SJCRH30 (cell line): ENCODE measurements around the gene ADM. TPM values are rescaled to one million over a fixed set of nuclear protein-coding genes. Genes with fewer than 3 reads are reported as not detected.
A peak's percentile ranks its signal among the peaks of the same experiment; 100 is the strongest.

ENCODE experiments used
- DNase-seq, 2 experiments: peaks; one replicate each; pipeline ENCODE4 v3.0.0-alpha.2; 2015 to 2020
- H3K27ac ChIP-seq: fragments of 250-450 bp; sonication (Bioruptor Pico); 2 replicates; pipeline ENCODE4 v1.5.1; 2020; ENCODE audit warnings: mild to moderate bottlenecking, moderate library complexity
- H3K27me3 ChIP-seq: fragments of 250-450 bp; sonication (Bioruptor Pico); 2 replicates; pipeline ENCODE4 v1.5.1; 2020; ENCODE audit warnings: mild to moderate bottlenecking, moderate library complexity
- H3K36me3 ChIP-seq: fragments of 250-450 bp; sonication (Bioruptor Pico); 2 replicates; pipeline ENCODE4 v1.5.1; 2020; ENCODE audit warnings: mild to moderate bottlenecking, moderate library complexity
- H3K4me1 ChIP-seq: fragments of 250-450 bp; sonication (Bioruptor Pico); 2 replicates; pipeline ENCODE4 v1.5.1; 2020; ENCODE audit warnings: mild to moderate bottlenecking, moderate library complexity
- H3K4me3 ChIP-seq: fragments of 250-450 bp; sonication (Bioruptor Pico); 2 replicates; pipeline ENCODE4 v1.5.1; 2020; ENCODE audit warnings: mild to moderate bottlenecking, moderate library complexity
- H3K9me3 ChIP-seq: fragments of 250-450 bp; sonication (Bioruptor Pico); replicated peaks from 2 replicates; pipeline ENCODE4 v1.5.1; 2020; ENCODE audit warnings: mild to moderate bottlenecking, moderate library complexity
- total RNA-seq: library from RNA; depleted of rRNA; stranded (reverse); fragments of >200 nt; shearing (Covaris generic); gene quantifications from 2 replicates; pipeline ENCODE4 v1.2.3, GENCODE V29; 2014; rRNA removed

The ADM gene
- total RNA-seq, 1 experiment from 2014 or later: 2.3 TPM

DNA sequence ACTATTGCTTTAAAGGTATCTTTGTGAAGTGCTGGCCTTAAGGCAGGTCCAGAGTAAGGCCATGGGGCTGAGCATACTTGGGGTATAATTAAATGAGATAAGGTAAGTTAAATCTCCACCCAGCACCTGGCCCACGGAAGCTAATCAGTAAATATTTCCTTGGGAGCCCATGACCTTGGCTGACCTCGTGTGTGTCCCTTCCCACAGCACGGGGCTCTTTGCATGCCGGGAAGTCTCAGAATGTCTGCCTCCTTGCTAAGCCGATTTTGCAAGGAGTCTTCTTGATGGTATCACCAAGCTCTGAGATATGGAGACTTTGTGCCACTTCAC is 46.5 kb downstream of the ADM start:
- no peaks in the 10 kb centered on the region for H3K36me3 ChIP-seq
- no peak for DNase-seq
- peak overlapping the region; percentile 67 for H3K27ac ChIP-seq
- H3K4me1 ChIP-seq: peaks cover 32% of the 10 kb centered on the region
- no peaks in the 10 kb centered on the region for H3K27me3 ChIP-seq
- H3K4me3 ChIP-seq: peak overlapping the region; percentile 31
- peaks cover 4% of the 10 kb centered on the region; the same call in 1 of the 2 replicates for H3K9me3 ChIP-seq

DNA sequence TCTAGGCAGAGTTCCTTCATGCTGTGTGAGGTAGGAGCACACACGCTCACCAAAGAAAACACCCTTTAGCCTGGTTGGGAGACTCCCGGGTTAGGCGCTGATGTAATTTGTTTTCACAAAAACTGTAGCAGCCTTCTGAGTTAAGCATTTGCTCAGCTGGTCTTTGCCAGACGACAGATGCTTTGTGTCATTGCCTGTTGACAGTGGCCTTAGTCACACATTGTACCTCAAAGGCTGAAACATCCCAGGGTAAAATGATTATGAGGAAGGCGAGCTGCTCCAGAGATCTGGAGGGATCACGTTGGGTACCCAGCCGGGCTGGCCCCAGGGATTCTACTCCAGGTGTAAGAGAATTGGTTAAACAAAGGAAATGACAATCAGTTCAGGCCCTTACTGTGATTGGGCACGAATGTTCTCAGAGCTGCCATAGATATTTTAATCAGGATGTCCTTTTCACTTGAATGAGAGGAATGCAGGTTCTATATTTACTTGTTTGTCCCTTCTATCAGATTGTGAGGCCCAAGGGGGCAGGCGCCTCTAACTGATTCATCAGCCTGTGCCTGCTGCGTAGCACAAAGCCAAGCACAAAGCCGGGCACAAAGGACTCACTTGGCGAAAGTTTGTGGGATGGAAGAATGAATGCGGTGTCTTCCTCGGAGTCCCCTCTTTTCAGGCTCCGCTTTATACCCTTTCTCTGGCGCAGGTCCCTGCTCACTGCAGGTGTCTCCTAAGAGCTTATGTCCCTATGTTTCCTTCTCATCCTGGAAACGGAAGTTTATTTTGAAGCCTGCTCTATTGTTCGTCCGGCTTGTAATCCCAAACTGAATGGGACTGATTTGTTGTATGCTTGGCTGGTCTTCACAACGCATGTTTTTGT is 47.1 kb downstream of the ADM start:
- Histone ChIP-seq H3K27me3 (no peaks in the 10 kb centered on the region), H3K4me1 (peaks cover 32% of the 10 kb centered on the region), H3K4me3 (peak overlapping the region; percentile 31), H3K27ac (peak overlapping the region; percentile 67), H3K36me3 (no peaks in the 10 kb centered on the region), H3K9me3 (peaks cover 4% of the 10 kb centered on the region; the same call in 1 of the 2 replicates)
- peak; percentile 81 to 87 for DNase-seq

DNA sequence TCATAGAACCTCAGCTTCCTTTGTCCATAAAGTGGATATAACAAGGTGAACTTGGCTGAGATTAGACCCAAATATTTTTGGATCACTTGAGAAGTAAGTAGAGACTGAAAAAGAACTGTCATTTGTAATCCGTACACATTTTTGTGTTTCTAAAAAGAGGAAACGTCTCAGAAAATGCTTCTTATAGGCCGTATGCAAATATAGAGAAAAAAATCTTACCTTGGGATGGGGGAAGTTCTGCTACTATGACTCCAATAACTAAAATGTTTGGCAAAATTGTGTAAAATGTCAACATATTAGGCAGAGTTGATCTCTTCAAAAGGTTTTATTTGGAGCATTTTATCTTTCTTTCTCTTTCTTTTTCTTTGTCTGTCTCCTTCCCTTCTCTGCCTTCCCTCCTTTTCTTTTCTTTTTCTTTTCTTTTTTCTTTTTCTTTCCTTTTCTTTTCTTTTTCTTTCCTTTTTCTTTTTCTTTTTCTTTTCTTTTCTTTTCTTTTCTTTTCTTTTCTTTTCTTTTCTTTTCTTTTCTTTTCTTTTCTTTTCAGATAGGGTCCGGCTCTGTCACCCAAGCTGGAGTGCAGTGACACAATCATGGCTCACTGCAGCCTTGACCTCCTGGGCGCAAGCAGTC is 48.2 kb downstream of the ADM start:
- DNase-seq: no peak
- Histone ChIP-seq H3K9me3 (peaks cover 4% of the 10 kb centered on the region; the same call in 1 of the 2 replicates), H3K4me1 (peaks cover 32% of the 10 kb centered on the region), H3K4me3 (no peak overlapping the region), H3K27ac (no peak overlapping the region), H3K36me3 (no peaks in the 10 kb centered on the region), H3K27me3 (no peaks in the 10 kb centered on the region)

DNA sequence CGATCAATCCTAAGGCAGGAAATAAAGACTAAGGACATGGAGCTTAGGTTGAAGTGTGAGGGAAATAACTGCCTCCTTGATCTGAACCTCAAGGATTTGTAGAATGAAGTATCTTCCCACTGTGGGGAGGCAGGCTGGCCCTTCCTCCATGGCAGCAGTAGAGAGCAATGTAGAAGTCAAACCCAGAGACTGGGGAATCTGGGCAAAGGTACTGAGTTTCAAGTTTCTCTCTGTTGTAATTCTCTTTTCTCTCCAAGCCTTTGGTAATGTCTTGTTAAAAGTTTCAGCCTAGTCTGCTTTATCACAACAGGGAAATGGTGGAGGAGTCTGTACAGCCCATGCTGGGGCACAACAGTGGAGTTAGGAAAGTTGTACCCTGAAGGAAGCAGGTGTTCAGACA is 49.5 kb downstream of the ADM start:
- Histone ChIP-seq H3K27ac (no peak overlapping the region), H3K9me3 (peaks cover 4% of the 10 kb centered on the region; the same call in 1 of the 2 replicates), H3K4me1 (peaks cover 28% of the 10 kb centered on the region), H3K4me3 (no peak overlapping the region), H3K27me3 (no peaks in the 10 kb centered on the region), H3K36me3 (no peaks in the 10 kb centered on the region)
- no peak for DNase-seq

DNA sequence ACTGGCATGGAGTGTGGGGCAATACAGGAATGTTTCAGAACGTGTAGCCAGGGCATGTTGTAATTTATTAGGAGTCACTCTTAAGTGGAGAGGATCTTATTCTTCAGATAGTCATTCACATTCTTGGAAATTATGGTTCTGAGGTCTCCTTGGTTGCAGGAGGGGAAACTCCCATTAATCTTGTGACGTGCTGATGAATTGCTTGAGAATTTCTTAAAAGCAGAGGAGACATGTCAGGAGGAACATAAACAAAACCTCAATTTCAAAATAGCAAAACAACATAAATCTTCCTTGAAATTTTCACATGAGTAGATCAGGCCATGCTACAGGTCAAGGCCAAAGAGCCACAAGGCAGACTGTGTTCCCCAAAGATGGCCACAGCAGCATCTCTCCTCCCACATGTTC is 50.4 kb downstream of the ADM start:
- DNase-seq: no peak
- H3K27ac ChIP-seq: no peak overlapping the region
- H3K36me3 ChIP-seq: no peaks in the 10 kb centered on the region
- H3K9me3 ChIP-seq: peaks cover 7% of the 10 kb centered on the region; the same call in 1 of the 2 replicates
- no peak overlapping the region for H3K4me3 ChIP-seq
- no peaks in the 10 kb centered on the region for H3K27me3 ChIP-seq
- peaks cover 19% of the 10 kb centered on the region for H3K4me1 ChIP-seq

DNA sequence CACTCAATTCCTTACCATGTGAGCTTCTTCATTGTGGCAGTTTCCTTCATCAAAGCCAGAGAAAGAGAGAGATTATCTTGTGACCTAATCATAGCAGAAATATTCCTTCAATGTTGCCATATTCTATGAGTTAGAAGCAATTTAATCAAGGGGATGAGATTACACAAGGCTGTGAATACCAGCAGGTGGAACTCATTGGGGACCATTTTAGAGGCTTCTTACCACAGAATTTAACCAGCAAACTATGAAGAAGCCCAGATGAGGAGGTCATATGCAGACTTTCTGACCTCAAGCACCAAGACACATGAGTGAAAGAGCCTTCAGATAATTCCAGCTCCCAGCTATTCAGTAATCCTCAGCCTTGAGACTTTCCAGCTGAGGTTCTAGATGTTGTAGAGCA is 51.3 kb downstream of the ADM start:
- H3K36me3 ChIP-seq: no peaks in the 10 kb centered on the region
- no peak for DNase-seq
- no peak overlapping the region for H3K27ac ChIP-seq
- H3K9me3 ChIP-seq: peaks cover 7% of the 10 kb centered on the region; the same call in 1 of the 2 replicates
- H3K4me3 ChIP-seq: no peak overlapping the region
- H3K4me1 ChIP-seq: peaks cover 10% of the 10 kb centered on the region
- no peaks in the 10 kb centered on the region for H3K27me3 ChIP-seq

Other genes with a start within 250 kb of the ADM start
- 31.8 and 34.7 TPM in 2 replicates for gene SBF2, start 10.9 kb upstream of the ADM start, total RNA-seq
- 14.7 and 14.9 TPM in 2 replicates for gene AMPD3, start 150.2 kb downstream of the ADM start, total RNA-seq
- 12.6 and 13.9 TPM in 2 replicates for gene RNF141, start 236.1 kb downstream of the ADM start, total RNA-seq